AG09319 (cell line): ENCODE results near the gene ADGRL1.

Experiments used
- DNase-seq: peaks from one replicate; pipeline ENCODE4 v3.0.0-alpha.2; 2010; ENCODE audit warnings: low read depth; ENCODE audit errors: extremely low read depth
- CTCF ChIP-seq: IDR thresholded peaks from 2 replicates; pipeline ENCODE4 v1.5.1; 2011; ENCODE audit warnings: low read depth, mild to moderate bottlenecking, inconsistent platforms, low read length, moderate library complexity

The ADGRL1 gene

GRCh38 chr19:14152713-14153112 lies 53.3 kb downstream of the ADGRL1 start:
- no peak for TF ChIP-seq CTCF
- no peak for DNase-seq

GRCh38 chr19:14150770-14151661 lies 55.0 kb downstream of the ADGRL1 start:
- TF ChIP-seq CTCF = no peak
- no peak for DNase-seq

GRCh38 chr19:14150041-14150769 lies 55.8 kb downstream of the ADGRL1 start:
- no peak for DNase-seq

GRCh38 chr19:14149509-14149994 lies 56.4 kb downstream of the ADGRL1 start:
- no peak for TF ChIP-seq CTCF
- DNase-seq = no peak

More at GRCh38 chr19:14150041-14150769, 55.8 kb downstream of the ADGRL1 start:
- TF ChIP-seq CTCF = no peak

GRCh38 chr19:14148751-14149410 lies 57.1 kb downstream of the ADGRL1 start:
- no peak for DNase-seq
- TF ChIP-seq CTCF = no peak

- peak; percentile 35 for DNase-seq
- peak; percentile 96 for TF ChIP-seq CTCF
These were observed 58.0 kb downstream of the ADGRL1 start for GRCh38 chr19:14147797-14148605.
